Tibial nerve (tissue), 4 donors: Measurements from ENCODE around the gene LETM1. TPM values are rescaled to one million over a fixed set of nuclear protein-coding genes. Genes with fewer than 3 reads are reported as not detected.
A peak's percentile ranks its signal among the peaks of the same experiment; 100 is the strongest.

ENCODE experiments used
- DNase-seq, 2 donors: peaks; one replicate each; pipeline ENCODE4 v3.0.0-alpha.2; 2019; ENCODE audit warnings: low spot score in 2 of 2
- H3K27ac ChIP-seq, 4 donors: fragments of 200-600 bp; sonication (generic) in 3 of 4; one replicate each; pipeline ENCODE4 v1.5.1; 2017 to 2019; ENCODE audit warnings: mild to moderate bottlenecking in 1 of 4
- H3K27me3 ChIP-seq, 2 donors: fragments of 200-600 bp; sonication (generic) in 1 of 2; one replicate each; pipeline versions ENCODE4 v1.5.1 to v1.6.0; 2017 to 2019
- H3K36me3 ChIP-seq, 3 donors: fragments of 200-600 bp; sonication (generic); one replicate each; pipeline ENCODE4 v1.5.1; 2018 to 2019
- H3K4me1 ChIP-seq, 4 donors: fragments of 200-600 bp; sonication (generic) in 3 of 4; one replicate each; pipeline ENCODE4 v1.5.1; 2017 to 2019
- H3K4me3 ChIP-seq, 4 donors: fragments of 200-600 bp; sonication (generic) in 3 of 4; one replicate each; pipeline ENCODE4 v1.5.1; 2017 to 2019; ENCODE audit warnings: mild to moderate bottlenecking in 1 of 4, moderate library complexity in 1 of 4
- H3K9me3 ChIP-seq, 4 donors: fragments of 200-600 bp; sonication (generic) in 3 of 4; one replicate each; pipeline ENCODE4 v1.5.1; 2017 to 2019
- CTCF ChIP-seq, 5 experiments: fragments of 200-600 bp in 3 of 5; fragments of 450-650 bp in 2 of 5; sonication (generic) in 3 of 5; IDR thresholded peaks; one replicate each; pipeline ENCODE4 v1.5.1; 2016 to 2019; ENCODE audit warnings: antibody characterized with exemption in 5 of 5, mild to moderate bottlenecking in 3 of 5, moderate library complexity in 2 of 5
- EP300 ChIP-seq, 2 donors: sonication (generic); formaldehyde crosslinking; IDR thresholded peaks; one replicate each; pipeline ENCODE4 v1.6.1; 2017; ENCODE audit warnings: antibody characterized with exemption in 2 of 2, mild to moderate bottlenecking in 1 of 2
- POLR2A ChIP-seq, 2 donors: fragments of 450-650 bp; IDR thresholded peaks; one replicate each; pipeline ENCODE4 v1.6.1; 2017; ENCODE audit warnings: antibody characterized with exemption in 2 of 2, mild to moderate bottlenecking in 2 of 2, moderate library complexity in 2 of 2
- WGBS, 2 donors: methylation state at CpG; one replicate each; pipeline ENCODE4 v1.1.5; 2018; 5-methylcytosine and 5-hydroxymethylcytosine counted together
- total RNA-seq, 4 donors: library from RNA; depleted of rRNA; stranded (reverse); fragments of >200 nt; gene quantifications; one replicate each; pipeline ENCODE4 v1.1.0, GENCODE V29; 2016

The LETM1 gene
- total RNA-seq, 4 donors from 2014 or later: 53.5 to 85.5 (median 68.6) TPM

GRCh38 chr4:1870328-1870577, 14.3 kb upstream of the LETM1 start:
- Histone ChIP-seq H3K27me3 (no peaks in the 10 kb centered on the region), H3K27ac (peak overlapping the region; percentile 86 to 100 (median 98)), H3K36me3 (no peaks in the 10 kb centered on the region), H3K4me3 (peak overlapping the region; percentile 70 to 99 (median 94)), H3K9me3 (no peaks in the 10 kb centered on the region), H3K4me1 (peaks cover 0 to 24% (median 18%) of the 10 kb centered on the region in 4 donors)
- 0% methylated on average over 13 to 19 of the region's 22 CpGs for WGBS, 2 donors
- TF ChIP-seq CTCF (IDR thresholded peaks at IDR 0.05) (no peak), POLR2A (IDR thresholded peaks at IDR 0.05) (no peak), EP300 (IDR thresholded peaks at IDR 0.05) (no peak)
- peak; percentile 66 to 70 for DNase-seq

GRCh38 chr4:1869530-1870327, 13.8 kb upstream of the LETM1 start:
- Histone ChIP-seq H3K27me3 (no peaks in the 10 kb centered on the region), H3K36me3 (no peaks in the 10 kb centered on the region), H3K4me1 (peaks cover 0 to 24% (median 18%) of the 10 kb centered on the region in 4 donors), H3K27ac (peak overlapping the region; percentile 86 to 100 (median 98)), H3K4me3 (peak overlapping the region; percentile 70 to 99 (median 94)), H3K9me3 (no peaks in the 10 kb centered on the region)
- WGBS, 2 donors: 66% methylated on average over 15 to 17 of the region's 19 CpGs
- TF ChIP-seq CTCF (IDR thresholded peaks at IDR 0.05): no peak
- no peak for TF ChIP-seq EP300 (IDR thresholded peaks at IDR 0.05)
- no peak for TF ChIP-seq POLR2A (IDR thresholded peaks at IDR 0.05)
- DNase-seq: no peak

- 91 to 98% methylated on average over 3 of the region's 3 CpGs for WGBS, 2 donors
- H3K4me1 ChIP-seq: peaks cover 0 to 24% (median 18%) of the 10 kb centered on the region in 4 donors
- H3K27me3 ChIP-seq: no peaks in the 10 kb centered on the region
- H3K27ac ChIP-seq: peak overlapping the region in 1 of 4 donors; percentile 100
- no peak overlapping the region for H3K4me3 ChIP-seq
- TF ChIP-seq POLR2A (IDR thresholded peaks at IDR 0.05) (no peak), CTCF (IDR thresholded peaks at IDR 0.05) (no peak), EP300 (IDR thresholded peaks at IDR 0.05) (no peak)
- no peaks in the 10 kb centered on the region for H3K9me3 ChIP-seq
- DNase-seq: no peak
- H3K36me3 ChIP-seq: no peaks in the 10 kb centered on the region
Observed at GRCh38 chr4:1868912-1869311, 13.0 kb upstream of the LETM1 start.

- no peak for TF ChIP-seq EP300 (IDR thresholded peaks at IDR 0.05)
- TF ChIP-seq POLR2A (IDR thresholded peaks at IDR 0.05): no peak
- TF ChIP-seq CTCF (IDR thresholded peaks at IDR 0.05): no peak
- WGBS, 2 donors: 84 to 90% methylated on average over 5 of the region's 5 CpGs
- H3K36me3 ChIP-seq: no peaks in the 10 kb centered on the region
Observed at GRCh38 chr4:1868293-1868692, 12.3 kb upstream of the LETM1 start.

GRCh38 chr4:1866189-1866661, 10.3 kb upstream of the LETM1 start:
- Histone ChIP-seq H3K4me3 (no peak overlapping the region), H3K4me1 (peaks cover 0 to 18% (median 16%) of the 10 kb centered on the region in 4 donors), H3K36me3 (no peaks in the 10 kb centered on the region), H3K27me3 (no peaks in the 10 kb centered on the region), H3K9me3 (no peaks in the 10 kb centered on the region), H3K27ac (no peak overlapping the region)
- WGBS, 2 donors: 77 to 87% methylated on average over 7 of the region's 7 CpGs
- no peak for TF ChIP-seq POLR2A (IDR thresholded peaks at IDR 0.05)
- no peak for DNase-seq

More at GRCh38 chr4:1868293-1868692, 12.3 kb upstream of the LETM1 start:
- Histone ChIP-seq H3K27ac (no peak overlapping the region), H3K9me3 (no peaks in the 10 kb centered on the region), H3K4me3 (no peak overlapping the region), H3K27me3 (no peaks in the 10 kb centered on the region), H3K4me1 (peaks cover 0 to 20% (median 18%) of the 10 kb centered on the region in 4 donors)
- DNase-seq: no peak
